Astrocyte (in vitro differentiated cells and primary cell): ENCODE data around the gene CDK14.

Source experiments
- CTCF ChIP-seq: IDR thresholded peaks from 2 replicates; pipeline ENCODE4 v1.5.1; 2011; ENCODE audit warnings: low read depth, mild to moderate bottlenecking, inconsistent platforms, low read length, moderate library complexity; ENCODE audit not compliant: insufficient read depth
- EZH2 ChIP-seq: IDR thresholded peaks from 2 replicates; pipeline ENCODE4 v1.6.1; 2012; ENCODE audit warnings: mild to moderate bottlenecking, low read length, inconsistent platforms; ENCODE audit not compliant: insufficient read depth

GRCh38 chr7:90596671-90597562 lies 796 bp downstream of the CDK14 start:
- TF ChIP-seq EZH2 (no peak), CTCF (no peak)
